ENCODE results near the gene C1QTNF8. TPM values are rescaled to one million over a fixed set of nuclear protein-coding genes. Genes with fewer than 3 reads are reported as not detected.

The C1QTNF8 gene
- total RNA-seq, 1 experiment from 2014 or later = not detected

DNA sequence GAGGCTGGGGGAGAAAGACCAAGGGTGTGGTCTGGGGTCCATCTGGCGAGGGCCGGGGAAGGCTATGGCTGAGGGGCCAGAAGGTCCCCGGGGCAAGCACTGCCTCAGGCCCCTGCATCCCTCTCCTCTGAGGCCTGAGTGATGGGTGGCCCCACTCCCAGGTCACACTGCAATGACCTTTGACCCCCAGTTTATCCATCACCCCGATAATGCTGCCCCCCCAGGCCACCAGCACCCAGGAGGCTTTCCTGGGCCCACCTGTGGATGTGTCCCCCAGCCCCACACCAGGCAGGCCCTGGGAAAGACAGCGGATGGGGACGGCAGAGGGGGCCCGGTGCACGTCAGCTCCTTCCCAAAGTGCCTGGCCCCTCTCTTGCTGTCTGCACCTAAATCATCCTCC is 34.3 kb upstream of the C1QTNF8 start:
- 0 out of 2 replicates have a peak, but pooled peaks cover 3% of the 10 kb centered on the region for H4K20me1 ChIP-seq (ENCODE audit: insufficient read depth)
- no peak for TF ChIP-seq EZH2 (IDR thresholded peaks at IDR 0.05; ENCODE audit: low read depth)
- TF ChIP-seq CTCF (conservative IDR thresholded peaks at IDR 0.05) = no peak
- H3K27me3 ChIP-seq (ENCODE audit: insufficient read depth, low read depth) = peaks cover 63% of the 10 kb centered on the region
- POLR2A ChIA-PET (ENCODE audit: unreplicated experiment) = no interaction called here
- no peaks in the 10 kb centered on the region for H3K79me2 ChIP-seq (ENCODE audit: low read depth)
- H3K36me3 ChIP-seq (ENCODE audit: low read depth) = no peaks in the 10 kb centered on the region
- H3K27ac ChIP-seq = no peak overlapping the region
- no TSS peak for BruUV-seq (replicated peaks)
- H3K9me3 ChIP-seq (ENCODE audit: insufficient read depth, low read depth) = no peaks in the 10 kb centered on the region
- no peak for DNase-seq
- H3K4me1 ChIP-seq (replicated peaks; ENCODE audit: insufficient read depth) = no peaks in the 10 kb centered on the region
- no peak overlapping the region for H3K4me3 ChIP-seq
- CTCF ChIA-PET = no interaction called here
- no peak overlapping the region for H2AFZ ChIP-seq
- H3K9me2 ChIP-seq (ENCODE audit: insufficient read depth) = no peaks in the 10 kb centered on the region
- no peak overlapping the region for H3K4me2 ChIP-seq
- intact Hi-C loops (cut with micrococcal nuclease; ENCODE audit: unreplicated experiment) = no loop called here
- no peaks in the 10 kb centered on the region for H3F3A ChIP-seq (ENCODE audit: insufficient read depth, low read depth)

DNA sequence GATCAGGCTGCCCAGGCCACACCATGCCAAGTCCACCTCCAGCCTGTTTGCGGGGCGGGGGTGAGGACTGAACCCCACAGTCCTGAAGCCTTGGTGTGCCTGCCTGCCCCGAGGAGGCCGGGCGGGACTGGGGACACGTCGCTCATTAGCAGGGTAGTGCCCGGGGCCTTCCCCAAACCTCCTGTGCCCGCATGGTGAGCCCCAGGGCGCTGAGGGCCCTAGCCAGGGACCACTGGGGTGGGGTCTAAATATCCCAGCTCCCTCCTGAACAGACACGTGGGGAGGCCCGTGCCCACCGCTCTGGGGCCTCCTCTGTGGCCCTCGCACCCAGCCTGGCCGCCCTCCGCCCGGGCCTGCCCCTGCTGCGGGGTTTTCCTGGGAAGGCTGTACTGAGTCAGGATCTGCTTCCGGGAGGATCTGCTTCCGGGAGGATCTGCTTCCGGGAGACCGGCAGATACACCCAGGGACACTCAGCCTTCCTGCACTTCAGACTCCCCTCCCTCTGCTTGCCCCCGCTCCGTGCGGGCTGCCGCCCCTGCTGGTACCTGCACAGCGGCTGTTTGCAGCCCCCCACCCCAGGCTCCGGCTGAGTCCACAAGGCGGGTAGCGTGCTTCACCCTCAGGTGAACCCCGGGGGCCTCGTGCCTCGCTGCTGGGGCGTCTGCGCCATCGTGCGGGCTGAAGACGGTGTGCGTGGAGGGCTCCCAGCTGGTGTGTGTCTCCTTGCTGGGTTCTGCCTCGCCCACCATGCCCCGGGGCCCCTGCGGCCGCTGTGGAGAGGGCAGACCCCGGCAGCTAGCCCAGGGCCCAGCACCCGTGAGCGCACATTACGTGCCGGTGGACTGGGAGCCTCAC is 33.3 kb upstream of the C1QTNF8 start:
- ChIA-PET CTCF (no interaction called here), POLR2A (ENCODE audit: unreplicated experiment) (no interaction called here)
- Histone ChIP-seq H3K27ac (no peak overlapping the region), H3K4me3 (no peak overlapping the region), H2AFZ (no peak overlapping the region), H3K9me3 (ENCODE audit: insufficient read depth, low read depth) (no peaks in the 10 kb centered on the region), H3K27me3 (ENCODE audit: insufficient read depth, low read depth) (peaks cover 64% of the 10 kb centered on the region), H3K9me2 (ENCODE audit: insufficient read depth) (no peaks in the 10 kb centered on the region), H3K4me1 (replicated peaks; ENCODE audit: insufficient read depth) (no peaks in the 10 kb centered on the region), H4K20me1 (ENCODE audit: insufficient read depth) (0 out of 2 replicates have a peak, but pooled peaks cover 3% of the 10 kb centered on the region), H3K36me3 (ENCODE audit: low read depth) (no peaks in the 10 kb centered on the region), H3F3A (ENCODE audit: insufficient read depth, low read depth) (no peaks in the 10 kb centered on the region), H3K4me2 (no peak overlapping the region), H3K79me2 (ENCODE audit: low read depth) (no peaks in the 10 kb centered on the region)
- no peak for TF ChIP-seq CTCF (conservative IDR thresholded peaks at IDR 0.05)
- TF ChIP-seq EZH2 (IDR thresholded peaks at IDR 0.05; ENCODE audit: low read depth) = no peak
- intact Hi-C loops (cut with micrococcal nuclease; ENCODE audit: unreplicated experiment) = no loop called here
- no TSS peak for BruUV-seq (replicated peaks)
- no peak for DNase-seq

GRCh38 chr16:1127971-1128715 is 32.1 kb upstream of the C1QTNF8 start:
- Histone ChIP-seq H3K9me3 (ENCODE audit: insufficient read depth, low read depth) (no peaks in the 10 kb centered on the region), H3K27me3 (ENCODE audit: insufficient read depth, low read depth) (peaks cover 64% of the 10 kb centered on the region), H3K79me2 (ENCODE audit: low read depth) (no peaks in the 10 kb centered on the region), H3K4me2 (no peak overlapping the region), H3K4me3 (no peak overlapping the region), H3K27ac (no peak overlapping the region), H3F3A (ENCODE audit: insufficient read depth, low read depth) (no peaks in the 10 kb centered on the region), H4K20me1 (ENCODE audit: insufficient read depth) (0 out of 2 replicates have a peak, but pooled peaks cover 3% of the 10 kb centered on the region), H3K36me3 (ENCODE audit: low read depth) (no peaks in the 10 kb centered on the region), H3K4me1 (replicated peaks; ENCODE audit: insufficient read depth) (no peaks in the 10 kb centered on the region), H3K9me2 (ENCODE audit: insufficient read depth) (no peaks in the 10 kb centered on the region), H2AFZ (no peak overlapping the region)
- ChIA-PET CTCF (no interaction called here), POLR2A (ENCODE audit: unreplicated experiment) (no interaction called here)
- no TSS peak for BruUV-seq (replicated peaks)
- intact Hi-C loops (cut with micrococcal nuclease; ENCODE audit: unreplicated experiment) = no loop called here
- TF ChIP-seq CTCF (conservative IDR thresholded peaks at IDR 0.05) = no peak
- TF ChIP-seq EZH2 (IDR thresholded peaks at IDR 0.05; ENCODE audit: low read depth) = no peak
- DNase-seq = no peak

Measured in PC-9 (cell line).